PC-3 (cell line): ENCODE results near the gene ZRANB2. TPM values are rescaled to one million over a fixed set of nuclear protein-coding genes. Genes with fewer than 3 reads are reported as not detected.

ENCODE experiments used
- ATAC-seq: fragments of 200-7000 bp; cut with Tn5 transposase; 2 replicates; pipeline ENCODE4 v1.9.1; 2020; ENCODE audit warnings: mild to moderate bottlenecking, moderate library complexity
- BruUV-seq: library from RNA; stranded (reverse); fragments of 400-500 nt; replicated peaks from 2 replicates; lab custom pipeline; 2021; lab: Mats Ljungman, UMichigan
- CTCF ChIA-PET: fragments of 300-600 bp; sonication (Branson Sonifier 250); formaldehyde crosslinking; loops from one replicate; lab custom pipeline; 2022; ENCODE audit warnings: antibody characterized with exemption; lab: Charles Lee
- POLR2A ChIA-PET: fragments of 300-600 bp; sonication (Branson Sonifier 250); formaldehyde crosslinking; loops from one replicate; lab custom pipeline; 2022; ENCODE audit warnings: antibody characterized with exemption; ENCODE audit not compliant: unreplicated experiment; lab: Charles Lee
- DNase-seq: peaks from one replicate; pipeline ENCODE4 v3.0.0-alpha.2; 2015
- H2AFZ ChIP-seq: fragments of 300-600 bp; sonication (generic); 2 replicates; pipeline ENCODE4 v1.6.0; 2016; ENCODE audit warnings: antibody characterized with exemption, low read length
- H3F3A ChIP-seq: fragments of 300-600 bp; sonication (generic); one replicate; pipeline ENCODE4 v1.6.0; 2017; ENCODE audit warnings: antibody characterized with exemption, low read length, control low read depth, mild to moderate bottlenecking; ENCODE audit not compliant: unreplicated experiment
- H3K27ac ChIP-seq: fragments of 300-600 bp; sonication (generic); 2 replicates; pipeline ENCODE4 v1.5.1; 2016; ENCODE audit warnings: mild to moderate bottlenecking, low read length
- H3K27me3 ChIP-seq: fragments of 300-600 bp; sonication (generic); 2 replicates; pipeline ENCODE4 v1.6.1; 2016; ENCODE audit warnings: low read length, mixed read lengths
- H3K36me3 ChIP-seq: fragments of 300-600 bp; sonication (generic); 2 replicates; pipeline ENCODE4 v1.6.1; 2016; ENCODE audit warnings: low read depth, mixed run types, low read length, mixed read lengths
- H3K4me1 ChIP-seq: fragments of 300-600 bp; sonication (generic); 2 replicates; pipeline ENCODE4 v1.5.1; 2016; ENCODE audit warnings: low read length; ENCODE audit not compliant: insufficient read depth
- H3K4me2 ChIP-seq: fragments of 300-600 bp; sonication (generic); 2 replicates; pipeline ENCODE4 v1.6.0; 2016; ENCODE audit warnings: low read length
- H3K4me3 ChIP-seq: fragments of 300-600 bp; sonication (generic); 2 replicates; pipeline ENCODE4 v1.5.1; 2016; ENCODE audit warnings: mild to moderate bottlenecking, low read length, mixed read lengths
- H3K79me2 ChIP-seq: fragments of 300-600 bp; sonication (generic); 2 replicates; pipeline ENCODE4 v1.6.1; 2017; ENCODE audit warnings: low read length, mixed read lengths
- H3K9ac ChIP-seq: fragments of 300-600 bp; sonication (generic); 2 replicates; pipeline ENCODE4 v1.6.0; 2016; ENCODE audit warnings: mild to moderate bottlenecking, low read length
- H3K9me2 ChIP-seq: fragments of 300-600 bp; sonication (generic); replicated peaks from 2 replicates; pipeline ENCODE4 v1.6.1; 2016; ENCODE audit warnings: mixed run types, low read length, mixed read lengths
- H3K9me3 ChIP-seq: fragments of 300-600 bp; sonication (generic); 2 replicates; pipeline ENCODE4 v1.6.1; 2016; ENCODE audit warnings: low read length, mixed read lengths
- H4K20me1 ChIP-seq: fragments of 300-600 bp; sonication (generic); 2 replicates; pipeline ENCODE4 v1.6.1; 2016; ENCODE audit warnings: low read length, mixed read lengths
- CTCF ChIP-seq: fragments of 300-600 bp; sonication (generic); conservative IDR thresholded peaks from 2 replicates; pipeline ENCODE4 v1.5.1; 2017; ENCODE audit warnings: antibody characterized with exemption, low read depth, mild to moderate bottlenecking, low read length
- EZH2 ChIP-seq: fragments of 300-600 bp; sonication (generic); IDR thresholded peaks from one replicate; pipeline ENCODE4 v1.6.1; 2017; ENCODE audit warnings: antibody characterized with exemption, mild to moderate bottlenecking, low read length; ENCODE audit not compliant: unreplicated experiment
- EZH2phosphoT487 ChIP-seq: fragments of 300-600 bp; sonication (generic); IDR thresholded peaks from 2 replicates; pipeline ENCODE4 v1.6.1; 2018; ENCODE audit warnings: mild to moderate bottlenecking, antibody characterized with exemption, low read length, borderline replicate concordance
- intact Hi-C: fragments of 100-400 bp; cut with micrococcal nuclease; formaldehyde crosslinking; loops from 2 replicates; pipeline ENCODE4 v1.9.0; 2023
- total RNA-seq: library from RNA; depleted of rRNA; stranded (reverse); fragments of >200 nt; gene quantifications from 2 replicates; pipeline ENCODE4 v1.2.3, GENCODE V29; 2014

ZRANB2 gene
- total RNA-seq, 1 experiment from 2014 or later = 38.7 TPM

GRCh38 chr1:71045463-71046028 lies 35.3 kb downstream of the ZRANB2 start:
- ChIA-PET CTCF (no interaction called here), POLR2A (no interaction called here)
- no peaks in the 10 kb centered on the region for H3K36me3 ChIP-seq
- H3K4me3 ChIP-seq = no peak overlapping the region
- no peaks in the 10 kb centered on the region for H3K79me2 ChIP-seq
- no peaks in the 10 kb centered on the region for H3K4me1 ChIP-seq
- H3K9me3 ChIP-seq = no peaks in the 10 kb centered on the region
- H2AFZ ChIP-seq = no peak overlapping the region
- ATAC-seq (no peak), DNase-seq (no peak)
- no peak overlapping the region for H3K9ac ChIP-seq
- H3K27me3 ChIP-seq = peaks cover 76% of the 10 kb centered on the region
- intact Hi-C loops = loop anchor here (5.0 kb wide), 1 partner anchor 913 kb away; no protein-coding TSS in a partner anchor
- H4K20me1 ChIP-seq = no peaks in the 10 kb centered on the region
- no peaks in the 10 kb centered on the region for H3K9me2 ChIP-seq
- H3K4me2 ChIP-seq = no peak overlapping the region
- no peak overlapping the region for H3K27ac ChIP-seq
- TF ChIP-seq CTCF = no peak
- BruUV-seq = no TSS peak
- no peaks in the 10 kb centered on the region for H3F3A ChIP-seq

- no peak for DNase-seq
- ChIA-PET POLR2A (no interaction called here), CTCF (no interaction called here)
- Histone ChIP-seq H3K4me2 (no peak overlapping the region), H3K79me2 (no peaks in the 10 kb centered on the region), H3K9me2 (no peaks in the 10 kb centered on the region), H3F3A (no peaks in the 10 kb centered on the region), H3K27me3 (peaks cover 82% of the 10 kb centered on the region), H4K20me1 (no peaks in the 10 kb centered on the region), H2AFZ (no peak overlapping the region), H3K27ac (no peak overlapping the region), H3K9me3 (no peaks in the 10 kb centered on the region), H3K9ac (no peak overlapping the region), H3K36me3 (no peaks in the 10 kb centered on the region), H3K4me3 (no peak overlapping the region), H3K4me1 (no peaks in the 10 kb centered on the region)
- intact Hi-C loops = loop anchor here (5.0 kb wide), 1 partner anchor 913 kb away; no protein-coding TSS in a partner anchor
- TF ChIP-seq EZH2 (no peak), EZH2phosphoT487 (no peak), CTCF (no peak)
- BruUV-seq = no TSS peak
- no peak for ATAC-seq
Measured at GRCh38 chr1:71044833-71045232, 36.0 kb downstream of the ZRANB2 start.

DNA sequence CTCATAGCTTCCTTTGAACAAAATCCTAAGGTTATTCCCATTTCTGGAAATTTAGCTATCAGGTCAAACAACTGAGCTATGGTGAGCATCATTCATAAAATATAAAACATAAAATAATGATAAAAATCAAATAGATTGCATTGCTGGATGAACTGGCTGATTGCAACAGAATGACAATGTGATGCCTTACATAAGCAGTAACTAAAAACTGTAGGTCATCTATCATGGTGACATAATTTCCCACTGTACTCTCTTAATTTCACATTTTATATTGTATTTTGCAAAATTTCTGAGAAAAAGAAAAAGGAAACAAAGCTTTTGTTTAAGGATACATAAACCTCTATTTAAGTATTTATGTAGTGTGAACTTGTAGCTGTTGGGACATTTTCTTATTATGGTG lies 37.8 kb downstream of the ZRANB2 start:
- DNase-seq (no peak), ATAC-seq (no peak)
- intact Hi-C loops = no loop called here
- no peak overlapping the region for H2AFZ ChIP-seq
- no peak for TF ChIP-seq EZH2
- no peak for TF ChIP-seq CTCF
- TF ChIP-seq EZH2phosphoT487 = no peak
- H4K20me1 ChIP-seq = no peaks in the 10 kb centered on the region
- no peaks in the 10 kb centered on the region for H3K36me3 ChIP-seq
- H3K79me2 ChIP-seq = no peaks in the 10 kb centered on the region
- H3K4me2 ChIP-seq = no peak overlapping the region
- peaks cover 64% of the 10 kb centered on the region for H3K27me3 ChIP-seq
- CTCF ChIA-PET = no interaction called here
- no peaks in the 10 kb centered on the region for H3K9me2 ChIP-seq
- POLR2A ChIA-PET = no interaction called here
- no TSS peak for BruUV-seq
- H3K9me3 ChIP-seq = no peaks in the 10 kb centered on the region
- no peaks in the 10 kb centered on the region for H3F3A ChIP-seq
- H3K27ac ChIP-seq = no peak overlapping the region
- H3K9ac ChIP-seq = no peak overlapping the region
- no peaks in the 10 kb centered on the region for H3K4me1 ChIP-seq
- H3K4me3 ChIP-seq = no peak overlapping the region
